PC-3 (cell line): Measurements from ENCODE around the gene TSPAN17.

Experiments
- EZH2 ChIP-seq: fragments of 300-600 bp; sonication (generic); IDR thresholded peaks from one replicate; pipeline ENCODE4 v1.6.1; 2017; ENCODE audit warnings: antibody characterized with exemption, mild to moderate bottlenecking, low read length; ENCODE audit not compliant: unreplicated experiment
- EZH2phosphoT487 ChIP-seq: fragments of 300-600 bp; sonication (generic); IDR thresholded peaks from 2 replicates; pipeline ENCODE4 v1.6.1; 2018; ENCODE audit warnings: mild to moderate bottlenecking, antibody characterized with exemption, low read length, borderline replicate concordance
- TF ChIP-seq, protein P1 (sequence below): fragments of 300-600 bp; sonication (generic); conservative IDR thresholded peaks from 2 replicates; pipeline ENCODE4 v1.5.1; 2017; ENCODE audit warnings: antibody characterized with exemption, low read depth, mild to moderate bottlenecking, low read length

DNA sequence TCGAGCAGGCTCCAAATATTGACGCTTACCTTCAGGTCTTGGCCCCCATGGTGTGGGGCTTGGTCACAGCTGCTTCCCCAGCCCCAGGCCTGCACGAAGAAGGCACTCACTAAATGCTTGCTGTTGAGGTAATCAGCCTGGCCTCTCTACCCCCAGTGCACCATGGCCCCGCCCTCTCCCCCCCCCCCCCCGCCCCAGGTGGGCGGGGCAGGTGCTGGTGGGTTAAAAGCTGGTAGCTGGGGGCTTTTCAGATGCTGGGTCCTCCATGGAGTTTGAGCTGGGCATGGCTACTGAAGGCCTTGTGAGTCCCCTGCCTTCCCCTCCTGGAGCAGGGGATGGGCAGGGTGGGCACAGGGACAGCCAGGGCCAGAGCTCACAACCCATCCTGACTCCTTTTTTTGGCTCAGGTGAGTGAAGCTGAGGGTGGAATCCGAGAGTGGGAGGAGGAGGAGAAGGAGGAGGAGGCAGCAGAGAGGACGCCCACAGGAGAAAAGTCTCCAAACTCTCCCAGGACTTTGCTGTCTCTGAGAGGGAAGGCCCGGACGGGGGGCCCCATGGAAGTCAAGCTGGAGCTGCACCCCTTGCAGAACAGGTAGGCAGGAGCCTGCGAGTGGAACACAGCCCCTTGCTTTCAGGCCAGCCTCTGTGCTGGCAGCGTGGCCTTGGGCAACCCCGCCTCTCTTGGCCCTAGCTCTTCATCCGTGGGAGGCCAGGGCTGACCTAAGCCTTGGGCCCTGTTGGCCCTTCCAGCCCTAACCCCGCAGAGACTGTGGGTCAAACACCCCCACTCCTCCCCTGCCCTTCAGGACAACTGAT, 4.4 kb upstream of the TSPAN17 start:
- TF ChIP-seq, protein P1, sequence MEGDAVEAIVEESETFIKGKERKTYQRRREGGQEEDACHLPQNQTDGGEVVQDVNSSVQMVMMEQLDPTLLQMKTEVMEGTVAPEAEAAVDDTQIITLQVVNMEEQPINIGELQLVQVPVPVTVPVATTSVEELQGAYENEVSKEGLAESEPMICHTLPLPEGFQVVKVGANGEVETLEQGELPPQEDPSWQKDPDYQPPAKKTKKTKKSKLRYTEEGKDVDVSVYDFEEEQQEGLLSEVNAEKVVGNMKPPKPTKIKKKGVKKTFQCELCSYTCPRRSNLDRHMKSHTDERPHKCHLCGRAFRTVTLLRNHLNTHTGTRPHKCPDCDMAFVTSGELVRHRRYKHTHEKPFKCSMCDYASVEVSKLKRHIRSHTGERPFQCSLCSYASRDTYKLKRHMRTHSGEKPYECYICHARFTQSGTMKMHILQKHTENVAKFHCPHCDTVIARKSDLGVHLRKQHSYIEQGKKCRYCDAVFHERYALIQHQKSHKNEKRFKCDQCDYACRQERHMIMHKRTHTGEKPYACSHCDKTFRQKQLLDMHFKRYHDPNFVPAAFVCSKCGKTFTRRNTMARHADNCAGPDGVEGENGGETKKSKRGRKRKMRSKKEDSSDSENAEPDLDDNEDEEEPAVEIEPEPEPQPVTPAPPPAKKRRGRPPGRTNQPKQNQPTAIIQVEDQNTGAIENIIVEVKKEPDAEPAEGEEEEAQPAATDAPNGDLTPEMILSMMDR: no peak
- TF ChIP-seq EZH2: no peak
- TF ChIP-seq EZH2phosphoT487: no peak
